GM19351 (cell line): Measurements from ENCODE around the gene RNF222.
"Not testable (repeated sequence)": the region's sequence is repeated elsewhere in the genome, so short reads cannot be mapped to it uniquely, and the experiment has no call there.

ENCODE experiments used
- ATAC-seq: cut with Tn5 transposase; IDR thresholded peaks from one replicate; pipeline ENCODE4 v1.9.1; 2021; ENCODE audit warnings: mild to moderate bottlenecking, moderate library complexity; ENCODE audit not compliant: unreplicated experiment

RNF222 gene

GRCh38 chr17:8347001-8347400 is 50.6 kb downstream of the RNF222 start:
- ATAC-seq: not testable (repeated sequence)

- no peak for ATAC-seq
Measured at GRCh38 chr17:8345951-8346665, 51.5 kb downstream of the RNF222 start.

- ATAC-seq: no peak
Measured at GRCh38 chr17:8345052-8345690, 52.5 kb downstream of the RNF222 start.

- no peak for ATAC-seq
Measured at GRCh38 chr17:8341456-8341855, 56.2 kb downstream of the RNF222 start.
